ENCODE data around the gene ZNF341. TPM values are rescaled to one million over a fixed set of nuclear protein-coding genes. Genes with fewer than 3 reads are reported as not detected.

The ZNF341 gene
- total RNA-seq, 1 donor from 2014 or later = 0.53 TPM

- TF ChIP-seq, protein P1, sequence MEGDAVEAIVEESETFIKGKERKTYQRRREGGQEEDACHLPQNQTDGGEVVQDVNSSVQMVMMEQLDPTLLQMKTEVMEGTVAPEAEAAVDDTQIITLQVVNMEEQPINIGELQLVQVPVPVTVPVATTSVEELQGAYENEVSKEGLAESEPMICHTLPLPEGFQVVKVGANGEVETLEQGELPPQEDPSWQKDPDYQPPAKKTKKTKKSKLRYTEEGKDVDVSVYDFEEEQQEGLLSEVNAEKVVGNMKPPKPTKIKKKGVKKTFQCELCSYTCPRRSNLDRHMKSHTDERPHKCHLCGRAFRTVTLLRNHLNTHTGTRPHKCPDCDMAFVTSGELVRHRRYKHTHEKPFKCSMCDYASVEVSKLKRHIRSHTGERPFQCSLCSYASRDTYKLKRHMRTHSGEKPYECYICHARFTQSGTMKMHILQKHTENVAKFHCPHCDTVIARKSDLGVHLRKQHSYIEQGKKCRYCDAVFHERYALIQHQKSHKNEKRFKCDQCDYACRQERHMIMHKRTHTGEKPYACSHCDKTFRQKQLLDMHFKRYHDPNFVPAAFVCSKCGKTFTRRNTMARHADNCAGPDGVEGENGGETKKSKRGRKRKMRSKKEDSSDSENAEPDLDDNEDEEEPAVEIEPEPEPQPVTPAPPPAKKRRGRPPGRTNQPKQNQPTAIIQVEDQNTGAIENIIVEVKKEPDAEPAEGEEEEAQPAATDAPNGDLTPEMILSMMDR (IDR thresholded peaks at IDR 0.05; ENCODE audit: insufficient read depth, low read length, severe bottlenecking) = no peak
- FAIRE-seq = no peak
- no peak for DNase-seq (ENCODE audit: low read depth)
- Histone ChIP-seq H3K4me3 (ENCODE audit: low read depth, low read length) (no peak overlapping the region), H3K27me3 (ENCODE audit: control insufficient read depth, insufficient read depth, low read length) (no peaks in the 10 kb centered on the region), H3K36me3 (ENCODE audit: control insufficient read depth, insufficient read depth, low read length) (peaks cover 4% of the 10 kb centered on the region)
Measured at GRCh38 chr20:33709398-33709797, 22.4 kb upstream of the ZNF341 start.

- FAIRE-seq = no peak
- DNase-seq (ENCODE audit: low read depth) = no peak
- H3K4me3 ChIP-seq (ENCODE audit: low read depth, low read length) = no peak overlapping the region
- TF ChIP-seq, protein P1 (IDR thresholded peaks at IDR 0.05; ENCODE audit: insufficient read depth, low read length, severe bottlenecking) = no peak
- H3K27me3 ChIP-seq (ENCODE audit: control insufficient read depth, insufficient read depth, low read length) = no peaks in the 10 kb centered on the region
- H3K36me3 ChIP-seq (ENCODE audit: control insufficient read depth, insufficient read depth, low read length) = peaks cover 4% of the 10 kb centered on the region
Measured at GRCh38 chr20:33709905-33710541, 21.8 kb upstream of the ZNF341 start.

DNA sequence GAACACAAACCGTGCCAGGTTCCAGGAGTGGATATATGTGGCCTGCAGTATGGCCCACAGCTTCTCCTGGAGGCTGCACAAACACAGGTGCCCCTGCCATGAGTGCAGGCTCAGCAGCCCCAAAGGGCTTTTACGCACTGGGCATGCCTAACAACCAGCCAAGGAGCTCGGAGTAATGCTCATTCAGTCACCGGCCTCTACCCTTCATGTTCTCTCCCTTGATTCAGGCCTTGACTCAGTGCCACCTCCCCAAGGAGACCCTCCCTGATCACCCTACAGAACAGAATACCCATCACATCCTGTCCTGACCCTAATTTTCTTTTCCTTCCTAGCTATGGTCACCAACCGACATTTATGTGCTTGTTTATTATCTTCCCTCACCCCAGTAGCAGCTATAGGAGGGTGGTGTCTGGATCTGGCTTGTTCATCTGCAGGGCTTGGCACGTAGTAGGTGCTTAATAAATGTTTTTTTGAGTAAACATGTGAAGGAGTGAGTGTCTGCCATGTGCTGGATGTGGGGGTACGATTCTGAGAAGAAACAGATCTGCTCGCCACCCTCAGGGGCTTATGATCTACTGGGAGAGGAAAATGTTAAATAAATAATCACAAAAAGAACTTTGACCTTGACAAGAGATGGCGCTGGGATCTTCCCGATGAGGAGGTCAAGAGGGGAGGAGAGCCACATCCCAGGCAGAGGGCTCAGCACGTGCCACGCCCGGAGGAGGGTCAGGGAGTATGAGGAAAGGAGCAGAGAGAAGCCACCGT, 20.9 kb upstream of the ZNF341 start:
- FAIRE-seq (no peak), DNase-seq (ENCODE audit: low read depth) (no peak)
- Histone ChIP-seq H3K4me3 (ENCODE audit: low read depth, low read length) (no peak overlapping the region), H3K36me3 (ENCODE audit: control insufficient read depth, insufficient read depth, low read length) (peaks cover 4% of the 10 kb centered on the region), H3K27me3 (ENCODE audit: control insufficient read depth, insufficient read depth, low read length) (no peaks in the 10 kb centered on the region)
- TF ChIP-seq, protein P1 (IDR thresholded peaks at IDR 0.05; ENCODE audit: insufficient read depth, low read length, severe bottlenecking) = no peak

GRCh38 chr20:33711446-33711738, 20.4 kb upstream of the ZNF341 start:
- TF ChIP-seq, protein P1 (IDR thresholded peaks at IDR 0.05; ENCODE audit: insufficient read depth, low read length, severe bottlenecking) = no peak
- FAIRE-seq (no peak), DNase-seq (ENCODE audit: low read depth) (no peak)
- Histone ChIP-seq H3K4me3 (ENCODE audit: low read depth, low read length) (no peak overlapping the region), H3K36me3 (ENCODE audit: control insufficient read depth, insufficient read depth, low read length) (peaks cover 4% of the 10 kb centered on the region), H3K27me3 (ENCODE audit: control insufficient read depth, insufficient read depth, low read length) (no peaks in the 10 kb centered on the region)

DNA sequence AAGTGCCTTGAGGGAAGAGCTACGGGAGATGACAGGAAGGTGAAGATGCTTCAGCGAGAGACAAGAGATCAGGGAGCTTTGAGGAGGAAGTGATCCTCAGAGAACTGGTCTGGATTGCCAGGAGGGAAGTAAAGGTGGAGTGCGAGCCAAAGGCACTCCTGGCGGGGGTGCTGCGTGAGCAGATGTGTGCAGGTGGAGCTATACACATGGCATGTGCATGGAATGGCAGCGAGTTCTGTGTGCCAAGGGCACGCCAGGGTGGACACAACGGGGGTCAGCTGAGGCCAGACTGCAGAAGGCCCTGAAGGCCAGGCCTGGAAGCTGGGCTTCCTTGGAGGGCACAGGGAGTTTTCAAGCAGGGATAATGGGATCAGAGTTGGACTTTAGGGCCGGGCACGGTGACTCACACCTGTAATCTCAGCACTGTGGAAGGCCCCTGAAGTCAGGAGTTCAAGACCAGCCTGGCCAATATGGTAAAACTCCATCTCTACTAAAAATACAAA, 17.9 kb upstream of the ZNF341 start:
- no peak for DNase-seq (ENCODE audit: low read depth)
- FAIRE-seq = no peak
- Histone ChIP-seq H3K4me3 (ENCODE audit: low read depth, low read length) (no peak overlapping the region), H3K27me3 (ENCODE audit: control insufficient read depth, insufficient read depth, low read length) (no peaks in the 10 kb centered on the region), H3K36me3 (ENCODE audit: control insufficient read depth, insufficient read depth, low read length) (peaks cover 3% of the 10 kb centered on the region)
- TF ChIP-seq, protein P1 (IDR thresholded peaks at IDR 0.05; ENCODE audit: insufficient read depth, low read length, severe bottlenecking) = no peak
